ENCODE results near the gene LRMDA.
"Not testable (repeated sequence)": the region's sequence is repeated elsewhere in the genome, so short reads cannot be mapped to it uniquely, and the experiment has no call there.

LRMDA gene

DNA sequence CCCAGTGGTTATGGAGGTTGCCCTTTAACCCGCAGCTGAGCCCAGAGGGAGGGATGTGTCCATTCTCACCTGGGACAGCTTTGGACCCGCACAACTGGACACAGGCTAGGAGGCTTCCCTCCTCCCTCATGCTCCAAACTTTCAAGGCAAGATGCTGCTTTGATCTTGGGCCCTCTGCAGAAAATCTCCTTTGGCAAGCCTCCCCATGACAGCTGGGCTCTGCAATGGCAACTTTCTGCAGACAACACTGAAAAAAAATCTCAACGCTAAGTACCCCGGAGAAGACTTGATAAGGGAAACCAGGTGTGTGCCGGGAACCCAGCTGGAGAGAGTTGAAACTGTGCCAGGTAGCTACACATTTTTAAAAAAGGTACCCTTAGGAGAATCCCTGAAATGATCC, 610.1 kb downstream of the LRMDA start:
- DNase-seq (ENCODE audit: low read depth, low spot score): no peak

DNA sequence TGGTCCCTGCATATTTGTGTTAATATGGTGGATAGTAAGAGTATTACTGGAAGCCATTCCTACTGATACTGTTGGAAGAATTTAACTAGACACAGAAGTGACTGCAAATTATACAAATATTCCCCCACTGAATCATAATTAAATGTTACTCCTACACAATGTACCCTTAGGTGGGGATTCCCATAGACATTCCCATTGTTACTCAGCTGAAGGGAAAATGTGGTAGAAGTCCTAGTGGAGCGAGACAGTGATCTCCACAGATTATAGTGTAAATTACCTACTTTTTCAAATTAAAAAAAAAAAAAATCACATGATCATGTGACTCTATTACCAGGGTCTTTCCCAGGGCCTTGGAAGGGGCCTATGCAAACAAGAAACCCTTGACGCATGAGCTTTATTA, 611.8 kb downstream of the LRMDA start:
- no peak for DNase-seq (ENCODE audit: low read depth, low spot score)

DNA sequence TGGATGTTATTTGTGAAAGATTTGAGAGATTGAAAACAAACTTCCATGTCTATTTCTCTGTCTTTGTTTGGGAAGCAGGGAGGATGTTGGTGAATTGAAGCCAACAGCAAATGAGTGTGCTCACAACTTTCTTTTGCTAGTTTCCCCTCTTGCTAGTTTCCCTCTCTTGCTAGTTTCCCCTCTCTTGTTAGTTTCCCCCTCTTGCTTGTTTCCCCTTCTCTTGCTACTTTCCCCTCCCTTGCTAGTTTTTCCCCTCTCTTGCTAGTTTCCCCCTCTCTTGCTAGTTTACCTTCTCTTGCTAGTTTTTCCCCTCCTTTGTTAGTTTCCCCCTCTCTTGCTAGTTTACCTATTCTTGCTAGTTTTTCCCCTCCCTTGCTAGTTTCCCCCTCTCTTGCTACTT, 613.3 kb downstream of the LRMDA start:
- DNase-seq (ENCODE audit: low read depth, low spot score): no peak

DNA sequence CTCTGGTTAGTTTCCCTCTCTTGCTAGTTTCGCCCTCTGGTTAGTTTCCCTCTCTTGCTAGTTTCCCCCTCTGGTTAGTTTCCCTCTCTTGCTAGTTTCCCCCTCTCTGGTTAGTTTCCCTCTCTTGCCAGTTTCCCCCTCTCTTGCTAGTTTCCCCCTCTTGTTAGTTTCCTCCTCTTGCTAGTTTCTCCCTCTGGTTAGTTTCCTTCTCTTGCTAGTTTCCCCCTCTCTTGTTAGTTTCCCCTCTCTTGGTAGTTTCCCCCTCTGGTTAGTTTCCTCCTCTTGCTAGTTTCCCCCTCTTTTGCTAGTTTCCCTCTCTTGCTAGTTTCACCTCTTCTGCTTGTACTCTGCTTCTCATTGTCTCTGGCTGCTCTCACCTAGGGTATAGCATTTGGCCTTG, 613.8 kb downstream of the LRMDA start:
- no peak for DNase-seq (ENCODE audit: low read depth, low spot score)

DNA sequence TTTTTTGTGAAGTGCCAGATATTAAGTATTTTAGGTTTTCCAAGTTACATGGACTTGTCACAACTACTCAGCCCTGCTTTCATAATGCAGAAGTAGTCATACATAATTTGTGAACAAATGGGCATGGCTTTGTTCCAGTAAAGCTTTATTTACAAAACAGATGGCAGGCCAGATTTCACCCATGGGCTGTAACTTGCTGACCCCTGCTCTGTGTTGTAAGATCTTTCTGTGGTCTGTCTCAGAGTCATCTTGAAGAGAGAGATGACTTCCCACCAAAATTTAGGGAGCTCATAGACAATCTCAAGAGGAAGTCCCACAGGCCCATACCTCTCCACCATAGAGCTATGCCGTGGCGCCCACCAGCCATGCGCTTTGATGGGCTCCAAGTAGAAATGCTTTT, 616.1 kb downstream of the LRMDA start:
- DNase-seq (ENCODE audit: low read depth, low spot score): no peak

DNA sequence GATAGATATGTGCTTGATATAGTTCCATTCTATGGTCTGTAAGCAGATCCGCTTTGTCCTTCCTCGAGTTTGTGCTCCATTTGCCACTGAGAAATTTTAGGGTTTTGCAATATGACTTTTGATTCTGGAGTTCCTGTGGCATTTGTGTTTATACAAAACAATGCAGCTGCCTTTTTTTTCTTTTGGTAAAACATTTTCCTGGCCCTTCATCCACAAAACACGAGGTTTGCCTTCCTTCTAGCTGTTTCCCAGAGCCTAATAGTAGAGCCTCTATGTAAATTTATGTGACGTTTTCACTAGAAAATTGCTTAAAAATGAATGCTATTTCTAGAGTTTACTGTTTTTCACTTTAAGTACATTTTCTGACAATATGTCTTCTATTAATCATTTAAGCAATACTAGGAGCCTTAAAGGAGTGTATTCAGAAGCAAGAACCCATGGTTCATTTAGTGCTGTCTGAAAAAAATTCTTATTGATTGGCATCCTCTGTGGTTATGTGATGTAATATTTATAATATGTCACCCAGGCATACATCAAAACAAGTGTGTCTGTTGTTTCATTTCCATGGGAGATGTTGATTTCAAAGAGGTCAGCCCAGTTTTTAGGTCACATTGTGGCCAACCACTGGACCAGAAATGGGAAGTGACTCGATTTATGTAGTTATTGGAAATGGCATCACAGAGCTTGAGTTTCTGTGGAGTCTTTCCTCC, 618.3 kb downstream of the LRMDA start:
- no peak for DNase-seq (ENCODE audit: low read depth, low spot score)

DNA sequence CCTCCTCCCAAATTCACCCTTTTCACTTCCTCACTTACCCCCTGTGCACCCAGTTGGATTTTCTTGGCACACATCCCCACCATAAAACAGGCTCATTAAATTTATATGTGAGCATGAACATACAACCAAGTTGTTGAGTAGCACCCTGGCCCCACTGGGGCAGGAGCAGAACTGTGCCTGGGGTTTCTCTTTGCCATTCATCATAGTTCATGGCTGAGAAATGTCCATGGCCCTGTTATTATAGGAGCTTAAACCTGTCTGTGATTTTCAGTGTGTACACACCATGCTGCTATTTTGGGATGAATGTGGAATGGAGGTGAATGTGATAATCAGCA, 618.8 kb downstream of the LRMDA start:
- no peak for DNase-seq (ENCODE audit: low read depth, low spot score)

DNA sequence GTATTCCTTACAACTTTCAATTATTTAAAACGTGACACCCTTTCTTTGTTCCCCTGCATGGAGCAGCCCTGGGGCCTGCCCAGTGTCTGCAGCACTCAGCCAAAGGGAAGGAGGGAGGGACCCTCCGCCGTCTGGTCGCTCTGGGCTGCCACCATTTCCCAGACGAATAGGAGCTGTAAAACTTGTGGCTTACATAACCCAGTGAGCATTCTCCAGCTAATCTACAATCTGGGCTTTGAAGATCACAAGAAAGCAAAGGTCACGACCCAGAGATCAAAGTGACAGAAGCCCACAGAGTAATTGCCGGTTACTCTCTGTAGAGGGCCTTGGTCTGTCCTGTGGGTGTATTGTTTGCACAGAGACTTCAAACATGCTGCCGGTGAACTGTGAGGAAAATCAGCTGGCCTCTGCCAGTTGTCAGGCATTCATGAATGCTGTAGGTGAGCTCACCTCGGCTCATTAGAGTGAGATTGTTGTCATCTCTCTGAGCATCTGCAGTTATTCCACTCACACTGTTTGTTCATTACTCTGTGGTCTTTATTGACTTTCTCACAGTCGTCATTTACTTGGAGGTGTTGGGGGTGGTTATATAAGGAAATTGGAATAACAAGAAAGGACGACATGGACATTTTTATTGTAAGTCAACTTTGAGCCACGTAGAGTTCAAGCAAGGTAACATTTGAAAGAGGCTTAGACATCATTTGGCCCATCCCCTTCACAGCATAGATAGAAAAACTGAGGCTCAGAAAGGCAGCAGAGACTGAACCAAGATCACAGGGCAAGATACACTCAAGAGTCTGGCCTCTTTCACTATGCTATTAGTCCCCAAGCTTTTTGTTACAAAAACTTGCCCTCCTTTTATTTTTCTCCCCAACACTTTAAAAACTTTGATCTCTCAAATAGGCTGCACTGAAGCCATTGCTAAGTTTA, 619.8 kb downstream of the LRMDA start:
- DNase-seq (ENCODE audit: low read depth, low spot score): no peak

DNA sequence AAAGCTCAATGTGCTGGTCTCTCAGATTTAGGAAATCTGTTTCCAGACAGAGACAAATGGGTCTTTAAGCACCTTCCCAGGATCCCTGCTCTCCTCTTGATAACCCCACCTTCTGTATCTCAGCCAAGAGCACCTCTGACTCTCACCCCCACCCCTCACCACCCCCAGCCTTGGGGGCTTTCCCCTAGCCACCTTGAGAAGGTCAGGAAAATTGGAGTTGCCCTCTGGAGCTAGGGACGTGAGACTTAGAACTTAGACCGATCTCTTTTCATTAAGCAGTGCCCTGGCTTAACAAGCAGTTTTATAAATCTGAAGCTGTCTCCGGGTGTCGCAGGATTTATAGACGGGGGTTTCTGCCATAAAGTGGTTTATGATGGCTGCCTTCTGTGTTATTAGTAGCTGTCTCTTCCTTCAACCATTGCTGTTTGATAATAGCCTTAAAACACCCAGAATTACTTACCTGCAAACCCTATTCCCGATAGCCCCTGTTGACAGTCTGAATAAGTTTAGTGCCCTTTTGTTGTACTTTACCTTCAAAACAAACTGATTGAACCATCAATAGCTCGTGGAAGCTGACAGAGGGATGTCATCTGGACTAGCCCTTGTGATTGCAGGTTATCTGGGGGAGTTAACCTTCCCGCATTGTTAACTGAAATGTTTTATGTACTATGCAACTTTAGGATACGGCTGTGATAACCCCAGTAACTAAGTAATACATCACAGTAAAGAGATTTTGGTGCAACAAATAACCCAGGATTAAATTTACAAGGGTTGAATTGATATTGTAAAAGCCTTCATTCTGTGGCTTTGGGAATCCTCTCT, 621.5 kb downstream of the LRMDA start:
- DNase-seq (ENCODE audit: low read depth, low spot score): no peak

DNA sequence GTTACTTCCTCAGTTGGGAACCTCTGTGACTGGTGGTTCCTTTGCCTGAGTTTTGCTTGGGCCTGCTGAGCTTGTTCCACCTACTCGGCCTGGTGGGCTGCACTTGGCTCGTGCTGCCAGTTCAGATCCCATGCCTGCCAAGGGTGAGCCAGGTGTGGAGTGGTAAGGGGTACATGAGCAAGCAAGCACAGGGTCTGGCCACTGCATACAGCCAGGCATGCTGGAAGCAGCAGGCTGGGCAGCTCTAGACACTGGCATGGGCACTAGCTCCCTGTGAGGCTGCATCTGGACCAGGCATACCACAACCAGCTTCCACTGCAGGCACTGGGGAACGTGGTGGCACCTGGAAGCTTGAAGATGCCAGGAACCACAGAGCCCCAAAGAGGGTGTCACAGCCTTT, 624.0 kb downstream of the LRMDA start:
- no peak for DNase-seq (ENCODE audit: low read depth, low spot score)

DNA sequence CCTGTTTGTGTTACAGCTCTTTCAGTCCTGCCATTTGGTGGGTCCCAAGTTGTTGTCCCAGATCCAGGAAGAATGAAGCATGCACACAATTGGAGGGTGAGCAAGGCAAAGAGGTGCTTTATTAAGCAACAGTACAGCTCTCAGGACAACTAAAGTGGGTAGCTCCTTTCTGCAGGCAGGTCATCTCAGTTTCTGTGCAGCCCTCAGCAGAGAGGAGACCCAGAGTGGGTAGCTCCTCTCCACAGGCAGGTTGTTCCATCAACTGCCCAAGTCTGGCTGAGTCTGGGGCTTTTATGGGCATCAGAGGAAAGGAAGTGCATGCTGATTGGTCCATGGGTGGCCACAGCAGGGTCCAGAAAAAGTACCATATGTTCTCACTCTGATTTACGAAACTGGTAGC, 624.5 kb downstream of the LRMDA start:
- DNase-seq (ENCODE audit: low read depth, low spot score): no peak

DNA sequence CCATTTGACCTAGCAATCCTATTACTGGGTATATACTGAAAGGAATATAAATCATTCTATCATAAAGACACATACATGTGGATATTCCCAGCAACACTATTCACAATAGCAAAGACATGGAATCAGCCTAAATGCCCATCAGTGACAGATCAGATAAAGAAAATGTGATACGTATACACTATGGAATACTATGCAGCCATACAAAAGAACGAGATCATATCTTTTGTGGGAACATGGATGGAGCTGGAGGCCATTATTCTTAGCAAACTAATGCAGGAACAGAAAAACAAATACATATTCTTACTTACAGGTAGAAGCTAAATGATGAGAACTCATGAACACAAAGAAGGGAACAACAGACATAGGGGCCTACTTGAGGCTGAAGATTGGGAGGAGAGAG, 629.6 kb downstream of the LRMDA start:
- not testable (repeated sequence) for DNase-seq (ENCODE audit: low read depth, low spot score)

DNA sequence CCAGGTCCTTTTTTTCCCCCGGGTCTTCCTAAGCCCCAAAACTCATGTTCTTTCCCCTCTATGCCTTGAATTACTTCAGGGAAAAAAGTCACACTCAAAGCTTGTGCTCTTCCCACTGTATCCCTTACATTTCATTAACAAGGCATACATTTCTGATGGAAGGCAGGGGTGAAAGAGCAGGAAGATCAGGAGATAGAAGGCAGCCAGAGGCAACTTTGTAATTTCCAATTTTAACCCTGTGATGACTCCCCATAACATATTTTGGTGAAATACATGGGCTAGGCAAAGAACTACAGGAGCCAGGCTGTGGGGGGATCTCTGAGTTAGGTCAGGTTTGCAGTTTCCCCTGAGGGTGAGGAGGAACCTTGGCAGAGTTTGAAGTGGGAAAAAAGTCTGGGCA, 635.0 kb downstream of the LRMDA start:
- no peak for DNase-seq (ENCODE audit: low read depth, low spot score)

DNA sequence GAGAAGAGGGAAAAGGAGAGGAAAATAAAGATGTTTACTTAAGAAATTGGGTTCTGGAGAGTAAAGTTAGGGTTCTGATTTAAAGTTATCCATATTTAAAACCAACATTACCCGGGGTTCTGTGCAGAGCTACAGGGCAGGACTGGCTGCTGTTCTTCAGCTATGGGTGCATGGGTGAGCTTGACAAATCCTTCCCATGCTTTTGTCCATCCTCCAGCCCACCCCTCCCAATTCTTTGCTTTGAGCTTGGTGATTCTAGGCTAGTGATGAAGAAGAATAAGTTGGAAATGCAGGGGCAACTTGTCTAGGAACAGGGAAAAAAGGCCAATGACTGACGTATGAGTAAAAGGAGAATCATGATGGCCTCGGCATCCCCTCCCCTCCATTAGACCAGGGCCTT, 636.0 kb downstream of the LRMDA start:
- no peak for DNase-seq (ENCODE audit: low read depth, low spot score)

DNA sequence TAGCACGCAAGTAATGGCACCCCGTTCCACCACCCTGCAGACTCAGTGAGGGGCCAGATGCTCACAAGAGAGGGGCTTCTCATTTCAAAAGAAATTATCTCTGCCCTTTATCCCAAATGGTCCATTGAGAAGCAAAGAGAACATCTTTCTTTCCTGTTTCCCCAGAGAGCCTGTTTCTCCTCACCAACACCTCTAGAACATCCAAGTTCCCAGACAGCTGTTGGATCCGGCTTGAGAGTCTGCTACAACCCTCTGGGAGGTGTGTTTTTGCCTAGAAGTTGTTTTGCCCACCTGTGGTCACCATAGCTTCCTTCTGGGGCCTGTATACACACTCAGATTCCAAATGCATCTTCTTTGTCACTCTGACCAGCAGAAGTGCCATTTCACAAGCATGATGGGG, 637.4 kb downstream of the LRMDA start:
- no peak for DNase-seq (ENCODE audit: low read depth, low spot score)

DNA sequence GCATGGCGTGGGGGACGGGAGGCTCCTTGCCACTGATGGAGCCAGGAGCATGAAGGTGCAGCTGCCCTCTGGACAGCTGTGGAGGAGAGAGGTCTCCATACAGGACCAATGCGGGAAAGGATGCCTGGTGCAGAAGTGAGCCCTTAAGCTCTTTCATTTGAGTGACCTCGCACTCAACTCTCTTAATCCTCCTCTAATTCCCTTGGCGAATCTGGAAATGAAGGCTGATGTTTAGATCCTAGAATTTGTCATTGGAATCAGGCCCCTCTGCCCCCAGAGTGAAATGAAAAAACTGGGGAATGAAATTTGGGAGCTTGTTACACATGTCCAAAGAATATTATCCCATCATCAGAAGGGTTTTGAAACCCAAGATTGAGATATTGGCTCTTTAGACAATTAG, 639.5 kb downstream of the LRMDA start:
- no peak for DNase-seq (ENCODE audit: low read depth, low spot score)

DNA sequence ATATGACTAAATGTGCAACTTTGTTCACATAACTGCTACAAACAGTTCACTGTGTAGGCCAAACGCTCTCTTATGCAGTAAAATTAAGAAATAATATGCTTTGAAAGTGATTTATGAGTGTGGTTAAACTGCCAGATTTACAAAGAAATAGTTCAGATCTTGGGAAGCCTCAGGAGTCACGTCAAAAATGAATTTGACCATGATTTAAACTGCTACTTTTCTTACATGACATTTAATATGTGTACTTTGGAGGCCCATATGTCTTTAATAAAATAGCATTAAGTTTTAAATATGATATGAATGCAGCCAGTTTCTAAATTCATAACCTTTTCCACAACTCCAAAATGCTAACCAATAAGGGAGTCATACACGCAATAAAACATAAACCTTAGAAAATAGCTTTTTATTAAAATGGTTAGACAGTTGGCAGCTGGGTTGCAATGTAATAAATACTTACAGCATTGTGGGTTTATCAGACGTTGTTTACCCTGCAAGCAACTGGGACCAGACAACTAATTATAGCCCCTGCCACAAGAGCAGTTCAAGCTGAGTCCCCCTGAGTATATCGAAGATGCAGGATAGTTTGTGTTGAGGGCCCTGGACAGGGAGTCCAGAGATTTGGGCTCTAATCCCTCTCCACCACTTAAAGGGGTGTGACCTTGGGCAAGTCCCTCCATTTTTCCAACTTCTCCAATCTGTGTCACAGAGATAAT, 640.4 kb downstream of the LRMDA start:
- no peak for DNase-seq (ENCODE audit: low read depth, low spot score)

DNA sequence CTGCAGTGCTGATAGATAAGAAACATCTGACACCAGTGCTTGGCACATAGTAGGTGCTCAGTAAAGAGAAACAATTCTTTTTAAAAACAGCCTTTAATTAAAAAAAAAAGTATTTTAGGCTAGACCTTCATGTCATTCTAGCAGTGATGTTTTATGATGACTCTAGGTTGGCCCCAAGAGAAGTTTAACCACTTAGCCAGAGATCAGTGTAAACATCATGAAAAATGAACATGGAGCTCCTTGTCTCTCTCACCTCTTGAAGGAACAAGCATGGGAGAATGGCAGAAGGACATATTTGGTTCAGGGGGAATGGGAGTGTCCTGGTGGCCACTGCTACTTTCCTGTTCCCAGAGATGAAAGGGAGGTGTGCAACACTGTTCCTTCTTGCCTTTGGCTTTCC, 641.0 kb downstream of the LRMDA start:
- DNase-seq (ENCODE audit: low read depth, low spot score): no peak

DNA sequence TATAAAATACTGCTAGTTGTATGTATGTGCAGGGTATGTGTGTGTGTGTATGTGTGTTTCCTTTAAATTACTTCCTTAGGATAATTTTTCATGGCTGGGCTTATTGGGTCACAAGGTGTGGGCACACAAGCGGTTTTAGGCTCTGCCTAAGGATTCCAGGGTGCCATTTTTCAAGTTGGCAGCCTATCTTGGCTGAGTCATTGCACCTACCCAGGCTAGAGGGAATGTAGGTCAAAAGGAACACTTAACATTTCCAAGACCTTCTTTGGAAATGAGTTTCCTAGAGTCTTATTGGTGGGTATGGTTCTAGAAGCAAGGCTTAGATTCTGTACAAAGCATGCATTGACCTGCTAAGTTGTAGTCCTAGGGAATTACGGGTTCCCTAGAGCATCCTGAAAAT, 642.1 kb downstream of the LRMDA start:
- DNase-seq (ENCODE audit: low read depth, low spot score): no peak

DNA sequence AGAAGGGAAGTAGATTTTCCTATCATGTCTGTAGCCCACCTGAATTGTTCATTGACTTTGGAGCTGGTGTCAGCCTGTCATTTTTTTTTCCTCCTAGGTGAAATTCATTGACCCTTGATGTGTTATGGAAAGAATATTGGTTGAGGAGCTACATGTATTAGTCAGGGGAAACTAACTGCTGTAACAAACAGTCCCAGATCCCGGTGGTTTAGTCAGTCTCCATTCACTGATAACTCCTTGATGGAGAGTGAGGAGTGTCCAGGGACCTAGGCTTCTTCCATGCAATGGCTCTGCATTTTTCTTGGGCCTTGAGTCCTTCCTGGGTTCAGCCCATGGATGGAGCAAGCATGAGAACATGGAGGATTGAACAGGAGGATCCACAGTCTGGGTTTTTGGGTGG, 643.2 kb downstream of the LRMDA start:
- DNase-seq (ENCODE audit: low read depth, low spot score): no peak

DNA sequence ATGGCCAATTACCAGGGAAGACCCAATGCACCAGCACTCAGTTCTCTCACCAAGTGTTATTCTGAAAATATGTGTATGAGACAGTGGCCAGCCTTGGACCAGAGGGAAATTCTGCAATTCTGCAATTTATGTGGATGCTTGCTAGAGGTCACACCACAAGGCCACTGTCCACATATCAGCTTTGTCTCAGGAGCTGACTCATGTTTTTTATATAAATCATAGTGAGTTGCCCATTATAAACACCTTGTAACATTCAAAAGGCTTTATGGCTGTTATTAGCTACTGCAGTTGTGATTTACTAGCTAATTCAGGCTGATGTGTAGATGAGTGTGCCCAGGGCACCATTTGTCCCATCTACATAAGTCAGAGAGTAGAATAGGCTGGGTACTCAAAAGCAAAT, 649.0 kb downstream of the LRMDA start:
- no peak for DNase-seq (ENCODE audit: low read depth, low spot score)

DNA sequence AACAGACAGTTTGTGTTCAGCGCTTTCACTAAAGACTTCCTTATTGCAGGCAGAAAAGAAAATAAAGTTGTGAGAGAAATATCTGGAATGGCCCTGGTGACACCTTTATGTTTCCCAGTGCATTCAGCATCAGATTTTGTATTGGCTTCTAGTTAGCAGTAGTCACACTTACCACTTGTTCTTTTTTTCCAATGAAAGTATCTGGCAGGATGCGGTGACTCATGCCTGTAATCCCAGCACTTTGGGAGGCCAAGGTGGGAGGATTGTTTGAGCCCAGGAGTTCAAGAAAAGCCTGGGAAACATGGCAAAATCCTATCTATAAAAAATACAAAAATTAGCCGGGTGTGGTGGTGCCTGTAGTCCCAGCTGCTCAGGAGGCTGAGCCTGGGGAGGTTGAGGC, 649.6 kb downstream of the LRMDA start:
- DNase-seq (ENCODE audit: low read depth, low spot score): no peak

Data from brain pericyte (primary cell).